ENCODE data around the gene TRUB1.
A peak's percentile ranks its signal among the peaks of the same experiment; 100 is the strongest.
"Not testable (repeated sequence)": the region's sequence is repeated elsewhere in the genome, so short reads cannot be mapped to it uniquely, and the experiment has no call there.

The TRUB1 gene

DNA sequence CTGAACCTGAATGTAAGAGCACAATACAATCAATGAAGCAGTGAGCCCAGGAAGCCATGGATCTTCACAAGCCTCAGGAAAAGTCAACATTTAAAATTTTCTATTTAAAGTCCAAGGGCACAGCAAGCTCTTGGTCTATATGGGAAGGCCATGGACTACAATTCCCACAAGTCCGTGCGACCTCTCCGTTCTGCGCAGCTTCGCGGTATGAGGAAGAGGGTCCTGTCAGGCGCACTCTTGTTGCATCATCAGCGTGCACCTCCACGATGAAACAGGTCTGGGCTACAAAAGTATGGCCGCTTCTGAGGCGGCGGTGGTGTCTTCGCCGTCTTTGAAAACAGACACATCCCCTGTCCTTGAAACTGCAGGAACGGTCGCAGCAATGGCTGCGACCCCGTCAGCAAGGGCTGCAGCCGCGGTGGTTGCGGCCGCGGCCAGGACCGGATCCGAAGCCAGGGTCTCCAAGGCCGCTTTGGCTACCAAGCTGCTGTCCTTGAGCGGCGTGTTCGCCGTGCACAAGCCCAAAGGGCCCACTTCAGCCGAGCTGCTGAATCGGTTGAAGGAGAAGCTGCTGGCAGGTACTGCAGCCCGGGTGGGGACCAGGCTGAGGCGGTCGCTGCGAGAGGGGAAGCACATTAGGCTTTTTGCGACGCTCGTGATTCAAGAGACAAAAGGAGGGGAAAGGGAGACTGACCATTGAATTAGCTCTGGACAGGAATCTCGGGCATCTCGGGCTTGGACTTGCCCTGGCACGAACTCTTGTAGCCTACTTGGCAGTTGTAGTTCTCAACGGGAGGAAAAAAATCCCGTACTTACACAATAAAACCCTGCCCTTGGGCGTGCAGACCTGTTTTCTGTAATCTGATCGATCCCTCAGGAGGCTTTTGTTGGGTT lies at the start of gene TRUB1:
TSS of gene TRUB1 (plus strand) at position 234 of the 894 bp plus-strand sequence. CDS start at position 293, 59 bp downstream.
- peak; percentile 91 for DNase-seq

DNA sequence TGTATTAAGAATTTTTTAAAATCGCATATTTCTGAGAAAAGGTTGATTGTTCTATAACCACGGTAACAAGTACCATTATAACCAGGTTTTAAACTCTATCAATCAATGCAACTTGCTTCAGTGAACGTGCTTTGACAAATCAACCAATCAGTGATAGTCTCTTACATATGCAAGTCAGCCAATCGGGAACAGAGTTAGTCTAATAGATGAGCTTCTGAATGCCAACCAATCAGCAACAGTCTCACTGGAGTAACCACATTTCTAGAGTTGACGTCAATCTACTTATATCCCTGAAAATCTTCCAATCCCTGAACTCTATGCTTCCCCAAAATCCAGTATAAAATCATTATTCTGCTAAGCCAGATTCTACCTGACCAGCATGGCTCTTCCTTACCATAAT lies 44.7 kb upstream of the TRUB1 start:
- DNase-seq = no peak

DNA sequence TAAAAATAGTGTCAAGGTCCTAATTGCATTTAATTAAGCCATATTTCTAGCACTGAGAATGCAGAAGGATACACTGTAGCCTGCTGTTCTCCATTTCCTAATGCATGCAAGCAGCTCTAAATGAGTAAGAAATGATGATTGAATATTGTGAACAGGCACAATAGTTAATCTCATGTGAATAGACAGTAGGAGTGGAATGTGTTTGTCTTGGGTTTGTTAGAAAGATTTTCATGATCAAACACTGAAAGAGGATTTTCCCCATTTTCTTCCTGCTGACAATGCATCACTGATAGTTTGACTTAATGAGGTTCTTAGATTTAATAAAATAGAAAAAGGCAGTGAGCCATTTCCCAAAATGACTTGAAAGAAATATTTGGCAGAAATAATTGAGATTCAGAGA lies 43.1 kb upstream of the TRUB1 start:
- DNase-seq = no peak

DNA sequence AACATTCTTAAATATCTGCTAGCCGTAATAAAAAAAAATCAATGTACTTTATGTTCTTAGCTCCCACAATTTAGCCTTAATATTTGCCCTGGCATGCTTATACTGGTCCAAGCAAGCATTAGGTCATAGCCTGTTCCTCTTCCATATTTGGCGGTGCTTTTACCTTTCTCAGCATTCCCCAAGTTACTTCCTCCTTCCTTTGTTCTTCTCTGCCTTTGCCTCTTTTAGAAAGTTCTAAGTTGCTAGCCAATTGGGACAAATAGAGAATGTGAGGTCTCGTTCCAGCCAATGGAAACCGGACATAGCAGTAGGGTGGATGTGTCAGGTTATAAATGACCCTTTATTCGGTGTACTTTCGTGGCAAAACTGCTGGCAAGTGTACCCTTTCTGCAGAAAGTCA lies 41.0 kb upstream of the TRUB1 start:
- DNase-seq = not testable (repeated sequence)

DNA sequence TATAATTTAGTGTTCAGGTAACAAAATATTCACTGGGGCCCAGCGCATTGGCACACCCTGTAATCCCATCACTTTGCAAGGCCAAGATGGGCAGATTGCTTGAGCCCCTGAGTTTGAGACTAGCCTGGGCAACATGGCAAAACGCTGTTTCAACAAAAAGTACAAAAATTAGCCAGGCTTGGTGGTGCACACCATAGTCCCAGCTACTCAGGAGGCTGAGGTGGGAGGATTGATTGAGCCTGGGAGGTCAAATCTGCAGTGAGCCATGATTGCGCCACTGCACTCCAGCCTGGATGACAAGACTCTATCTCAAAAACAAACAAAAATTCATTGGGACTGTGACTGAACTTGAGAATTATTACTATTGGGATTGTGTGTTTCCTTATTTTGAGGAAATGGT lies 40.4 kb upstream of the TRUB1 start:
- no peak for DNase-seq

DNA sequence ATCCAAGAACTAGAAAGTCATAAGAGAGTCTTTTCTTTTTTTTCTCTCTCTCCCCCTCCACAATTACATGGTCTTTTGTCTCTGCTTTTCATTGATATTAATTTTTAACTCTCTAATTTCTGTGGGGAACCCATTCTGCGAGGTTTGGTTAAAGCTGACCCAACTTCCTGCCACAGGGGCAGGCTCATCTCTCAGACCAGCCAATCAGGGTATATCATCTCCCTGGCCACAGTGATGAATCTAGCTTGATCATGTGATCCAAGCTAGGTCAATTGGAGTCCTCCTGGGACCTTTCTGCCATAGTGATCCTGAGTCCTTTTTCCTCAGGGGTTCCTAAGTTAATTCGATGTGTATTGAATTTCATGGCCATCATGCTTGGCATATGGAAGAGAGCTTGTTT lies 38.0 kb upstream of the TRUB1 start:
- peak; percentile 3 for DNase-seq

DNA sequence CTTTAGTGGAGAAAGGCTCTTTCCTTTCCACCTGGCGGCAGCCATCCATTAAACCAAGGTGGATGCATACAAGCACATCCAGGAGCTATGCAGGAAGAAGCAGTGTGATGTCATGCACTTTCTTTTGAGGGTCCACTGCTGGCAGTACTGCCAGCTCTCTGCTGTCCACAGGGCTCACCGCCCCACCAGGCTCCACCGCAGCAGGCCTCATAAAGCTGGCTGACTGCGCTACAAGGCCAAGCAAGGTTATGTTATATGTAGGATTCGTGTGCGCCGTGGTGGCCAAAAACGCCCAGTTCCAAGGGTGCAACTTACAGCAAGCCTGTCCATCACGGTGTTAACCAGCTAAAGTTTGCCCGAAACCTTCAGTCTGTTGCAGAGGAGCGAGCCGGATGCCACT lies 37.3 kb upstream of the TRUB1 start:
- DNase-seq = no peak

DNA sequence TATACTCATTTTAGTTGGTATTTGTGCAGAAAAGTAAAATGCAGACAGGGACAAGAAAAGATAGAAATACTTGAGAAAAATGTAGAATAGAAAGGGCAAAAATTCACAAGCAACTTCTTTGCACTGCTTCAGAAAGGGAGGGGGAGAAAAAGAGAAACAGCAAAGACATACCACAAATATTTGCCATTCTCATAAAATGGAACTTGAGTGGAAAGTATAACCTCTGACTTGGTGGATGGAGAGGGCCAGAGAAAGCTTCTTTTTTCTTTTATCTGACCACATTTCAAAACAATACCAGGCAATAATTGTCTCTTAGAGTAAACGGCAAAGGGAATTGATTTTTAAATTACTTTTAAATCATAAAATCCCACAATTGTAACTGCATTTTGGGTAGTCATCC lies 35.8 kb upstream of the TRUB1 start:
- DNase-seq = no peak

DNA sequence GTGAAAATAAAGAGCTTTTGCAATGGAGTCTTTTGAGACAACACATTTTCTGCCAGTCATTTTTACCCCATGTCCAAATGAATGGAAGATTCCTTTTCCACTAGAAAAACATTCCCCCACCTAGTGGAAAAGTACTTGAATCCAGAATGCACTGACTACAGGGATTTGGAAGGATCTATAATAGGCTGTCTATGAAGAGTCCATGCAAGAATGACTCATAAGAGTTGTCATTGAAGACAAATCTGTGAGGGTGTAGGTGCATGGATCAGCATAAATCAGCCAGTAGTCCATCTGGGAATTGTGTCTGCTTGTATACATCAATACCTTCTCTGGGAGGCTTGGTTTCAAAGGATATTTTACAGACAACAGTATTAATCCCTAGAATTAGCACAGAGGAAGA lies 32.5 kb upstream of the TRUB1 start:
- peak; percentile 0 for DNase-seq

DNA sequence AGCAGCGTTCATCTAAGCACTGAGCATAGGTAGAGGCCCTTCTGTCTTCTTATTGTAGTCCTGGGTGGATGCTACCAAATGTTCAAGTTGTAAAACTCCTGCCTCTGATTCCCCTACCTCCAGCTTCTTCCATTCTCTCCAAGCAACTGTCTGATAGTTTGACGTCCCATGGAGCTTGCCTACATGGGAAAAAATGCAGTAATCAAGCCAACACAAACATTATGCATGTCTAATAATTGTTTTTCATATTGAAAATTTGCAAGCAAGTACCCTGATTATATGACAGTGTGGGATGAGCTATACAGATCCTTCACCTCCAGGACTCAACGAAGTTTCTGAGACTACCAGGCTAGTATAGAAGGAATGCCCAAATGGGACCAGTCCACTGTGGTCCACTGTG lies 31.0 kb upstream of the TRUB1 start:
- no peak for DNase-seq

DNA sequence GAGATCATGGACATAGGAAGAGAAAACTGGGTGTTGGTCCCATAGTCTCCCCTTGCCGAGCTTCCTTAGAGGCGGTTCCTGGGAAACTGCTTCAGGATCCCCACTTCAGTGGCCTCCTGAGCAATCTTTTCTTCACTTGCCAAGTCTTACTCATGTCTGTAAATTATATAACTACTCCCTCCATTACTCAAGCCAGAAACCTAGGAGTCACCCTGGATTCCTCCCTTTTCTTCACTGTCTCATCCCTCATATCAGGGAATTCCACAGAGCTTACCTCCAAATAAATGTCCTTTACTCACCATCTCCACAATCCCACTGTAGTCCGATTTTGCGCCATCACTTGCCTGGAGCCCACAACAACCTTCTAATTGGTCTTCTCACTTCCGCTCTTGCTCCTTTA lies 29.1 kb upstream of the TRUB1 start:
- DNase-seq = no peak

DNA sequence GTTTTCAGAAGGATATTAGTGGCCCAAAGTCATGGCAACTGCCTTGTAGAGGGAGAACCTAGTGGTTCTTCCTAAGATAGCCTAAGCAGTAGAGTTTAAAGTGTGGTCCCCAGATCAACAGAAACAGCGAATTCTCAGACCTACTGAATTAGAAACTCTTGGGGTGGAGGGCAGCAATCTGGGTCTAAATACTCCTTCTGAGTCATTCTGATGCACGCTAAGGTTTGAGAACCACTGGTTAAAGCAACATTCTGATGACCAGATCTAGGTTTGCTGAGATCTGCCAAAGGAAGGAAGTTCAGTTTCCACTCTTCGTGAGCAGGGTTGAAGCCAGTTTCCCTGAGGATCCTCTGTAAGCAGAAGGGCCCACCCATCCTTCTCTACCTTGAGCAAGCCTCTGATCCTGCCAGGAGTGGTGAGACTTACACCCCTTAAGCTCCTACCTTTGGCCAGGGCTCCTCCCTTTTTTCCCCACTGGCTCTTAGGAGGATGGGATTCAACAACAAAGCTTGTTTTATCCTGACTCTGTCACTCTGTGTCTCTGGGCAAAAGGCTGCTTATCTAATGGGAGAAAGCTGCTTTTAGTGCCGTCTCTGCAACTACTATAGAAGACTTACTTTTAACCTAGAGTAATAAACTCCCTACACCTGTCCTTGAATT lies 26.8 kb upstream of the TRUB1 start:
- DNase-seq = no peak

DNA sequence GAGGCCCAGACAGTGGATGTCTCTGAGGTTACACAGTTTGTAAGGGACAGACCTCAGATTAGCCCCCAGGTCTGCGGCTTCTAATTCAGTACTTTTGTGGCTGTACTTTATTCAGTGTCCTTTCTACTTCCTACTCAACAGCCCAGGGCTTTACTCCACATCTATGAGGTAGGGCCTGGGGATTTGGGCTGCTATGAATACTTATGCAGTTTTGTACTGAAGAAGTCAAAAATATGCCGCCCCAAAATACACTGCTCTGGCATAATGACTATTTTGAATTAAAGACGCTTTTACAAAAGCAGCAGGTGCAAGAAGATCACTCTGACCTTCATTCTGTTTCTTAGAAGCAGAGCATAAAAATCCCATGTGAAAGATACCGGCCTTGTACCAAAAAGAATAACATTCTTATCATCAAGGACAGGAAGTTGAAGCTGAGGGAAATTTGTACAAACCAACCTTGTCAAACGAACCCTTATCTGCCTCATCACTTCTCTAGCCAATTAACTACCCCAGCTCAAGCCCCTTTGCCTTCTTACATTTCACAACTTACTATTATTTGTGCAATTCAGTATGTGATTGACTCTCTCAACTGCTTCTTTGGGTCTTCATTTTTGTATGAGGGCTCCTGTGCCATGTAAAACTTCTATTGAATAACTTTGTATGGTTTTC lies 26.1 kb upstream of the TRUB1 start:
- DNase-seq = no peak

DNA sequence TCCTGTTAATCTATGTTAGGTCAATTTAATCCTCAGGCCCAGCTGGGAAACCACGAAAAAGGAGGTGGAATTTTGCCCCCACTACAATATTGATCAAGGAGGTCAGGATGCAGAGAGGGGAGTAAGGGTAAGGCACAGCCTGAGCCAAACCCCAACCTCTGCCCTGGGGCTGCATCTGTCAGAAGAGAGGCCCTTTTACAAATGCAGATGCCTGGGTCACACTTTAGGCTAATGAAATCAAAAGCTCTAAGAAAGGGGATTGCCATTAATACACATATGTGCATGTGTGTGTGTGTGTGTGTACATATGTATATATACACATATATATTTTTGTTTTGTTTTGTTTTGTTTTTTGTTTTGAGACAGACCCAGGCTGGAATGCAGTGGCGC lies 25.5 kb upstream of the TRUB1 start:
- DNase-seq = no peak

DNA sequence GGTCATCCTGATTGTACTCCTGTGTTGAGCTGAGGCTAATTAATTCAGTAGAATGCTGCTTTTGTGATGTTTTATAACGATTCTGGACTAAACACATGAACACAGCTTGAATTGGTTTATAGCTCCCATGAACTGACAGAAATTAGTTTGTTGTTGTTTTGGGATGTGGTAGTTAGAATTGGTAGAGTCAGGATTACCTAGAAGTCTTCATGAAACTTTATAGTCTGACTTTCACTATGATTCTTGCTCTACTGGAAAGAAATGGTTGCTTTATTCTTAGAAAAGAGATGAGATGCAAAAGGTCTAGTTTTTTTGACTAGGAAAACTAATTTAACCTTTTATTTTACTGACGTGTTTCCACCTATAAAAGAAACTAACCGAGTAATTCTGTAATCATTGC lies 23.4 kb upstream of the TRUB1 start:
- no peak for DNase-seq

DNA sequence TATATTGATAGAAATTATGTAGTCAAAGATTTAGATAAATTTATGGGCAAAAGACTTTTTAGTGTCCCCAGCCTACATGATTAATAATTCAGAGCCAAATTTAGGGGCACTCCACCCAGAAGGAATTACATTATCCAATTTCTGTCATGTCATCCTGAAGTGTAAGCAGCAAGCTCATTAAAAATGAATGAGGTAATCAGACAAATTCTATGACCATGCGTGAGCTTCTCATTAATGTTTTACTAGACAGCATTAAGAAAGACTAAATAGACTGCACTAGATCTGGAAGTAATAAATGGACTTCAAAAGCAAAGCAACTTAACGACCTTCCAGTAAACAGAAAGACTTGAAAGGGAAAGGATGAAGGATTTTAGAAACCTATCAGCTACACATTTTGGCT lies 22.7 kb upstream of the TRUB1 start:
- DNase-seq = peak; percentile 15

DNA sequence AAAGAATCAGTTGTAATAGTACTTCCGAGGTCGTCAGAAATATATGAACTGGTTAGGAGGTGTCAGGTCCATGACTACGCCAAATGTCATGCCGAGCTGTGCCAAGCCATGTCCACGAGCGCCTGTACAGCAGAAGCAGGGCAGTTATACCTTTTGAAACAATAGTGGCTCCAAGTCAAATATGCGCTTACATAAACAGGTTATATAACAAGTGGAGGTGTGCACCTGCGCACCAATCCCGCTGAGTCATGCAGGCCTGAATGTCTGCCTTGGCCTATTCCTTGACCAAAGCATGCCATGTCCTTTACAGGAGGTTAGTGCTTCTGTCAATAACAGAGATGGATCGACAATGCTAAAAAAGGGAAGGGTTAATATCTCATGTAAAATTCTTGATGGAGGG lies 21.3 kb upstream of the TRUB1 start:
- DNase-seq = no peak

DNA sequence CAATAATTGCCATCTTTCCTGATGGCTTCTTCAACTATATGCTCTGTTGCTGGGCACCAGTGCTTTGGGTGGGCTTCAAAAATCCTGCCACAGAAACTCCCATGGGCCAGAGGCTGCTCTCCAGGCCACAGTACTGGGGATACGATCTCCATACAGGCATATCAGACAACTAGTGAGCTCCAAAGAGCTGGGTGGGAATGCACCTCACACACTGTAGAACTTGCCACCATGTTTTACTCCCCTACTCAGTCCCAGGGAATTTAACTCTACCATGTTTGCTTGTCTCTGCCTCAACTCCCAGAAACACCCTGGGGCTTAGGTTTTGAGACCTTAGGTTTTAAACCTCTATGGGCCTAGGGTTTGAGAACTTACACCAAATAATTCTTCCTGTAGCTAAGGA lies 20.5 kb upstream of the TRUB1 start:
- DNase-seq = no peak

DNA sequence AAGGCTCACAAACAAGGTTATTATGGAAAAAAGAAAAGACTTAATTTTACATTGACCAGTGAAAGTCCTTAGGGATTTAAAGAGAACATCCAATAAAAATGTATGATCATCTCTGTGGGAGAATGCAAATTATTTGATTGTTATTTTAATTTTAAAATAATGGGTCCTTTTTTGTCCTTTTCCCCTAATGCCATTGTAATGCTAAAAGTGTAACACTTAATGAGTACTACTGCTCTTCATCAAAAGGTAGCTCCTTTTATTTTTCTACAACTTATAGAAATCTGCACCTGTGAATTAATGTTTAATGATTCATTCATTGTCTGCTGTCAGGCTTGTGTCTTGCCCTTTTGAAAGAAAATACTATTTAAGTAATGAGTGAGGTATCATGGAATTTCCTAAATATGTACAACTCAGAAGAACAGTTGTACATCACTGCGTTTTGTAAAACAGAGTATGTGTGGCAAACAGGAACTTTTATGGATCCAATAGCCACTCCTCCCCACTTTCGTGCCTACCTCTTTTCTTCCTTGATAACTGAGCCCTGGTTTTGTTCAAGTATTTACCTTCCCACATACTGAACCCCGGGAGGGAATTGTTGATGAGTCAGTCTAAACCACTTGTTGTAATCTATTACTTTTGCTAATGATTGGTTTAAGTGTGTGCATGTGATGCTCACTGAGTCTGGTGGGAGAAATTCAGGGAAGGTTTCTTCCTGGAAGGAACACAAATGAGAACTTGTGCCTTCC lies 19.9 kb upstream of the TRUB1 start:
- peak; percentile 36 for DNase-seq

DNA sequence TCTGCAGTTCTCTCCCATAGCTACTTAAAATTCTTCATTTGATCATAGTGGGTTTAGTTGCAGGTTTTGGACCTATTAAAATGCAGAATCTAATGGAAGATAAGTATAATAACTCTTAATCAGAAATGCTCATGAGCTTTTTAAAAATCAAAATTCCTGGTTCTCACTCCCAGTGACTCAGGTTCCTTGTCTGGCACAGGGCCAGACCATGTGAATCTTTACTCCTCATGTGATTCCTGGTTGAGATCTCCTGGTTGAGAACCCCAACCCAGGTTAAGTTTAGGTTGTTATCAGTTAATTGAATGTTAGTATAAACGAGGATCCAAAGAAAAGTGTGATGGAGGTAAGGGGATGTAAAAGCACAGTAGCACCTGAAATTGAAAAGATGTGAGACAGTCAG lies 17.5 kb upstream of the TRUB1 start:
- no peak for DNase-seq

DNA sequence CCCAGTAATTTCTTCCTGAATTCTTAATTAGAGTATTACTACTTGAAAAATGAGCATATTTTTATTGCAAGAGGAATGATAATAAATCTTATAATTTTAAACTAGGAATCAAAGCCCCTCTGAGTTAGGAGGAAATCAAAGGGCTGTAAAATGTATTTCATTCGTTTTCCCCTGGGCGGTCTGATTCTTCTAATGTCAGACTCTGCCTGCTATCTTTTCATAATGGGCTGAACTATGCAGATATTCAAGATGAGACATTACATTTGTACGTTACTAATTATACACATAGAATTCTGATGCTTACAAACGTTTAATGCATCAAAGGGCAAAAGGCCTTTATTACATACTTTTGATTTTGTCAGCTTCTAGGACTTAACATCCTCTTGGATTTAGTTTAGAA lies 16.0 kb upstream of the TRUB1 start:
- DNase-seq = no peak

DNA sequence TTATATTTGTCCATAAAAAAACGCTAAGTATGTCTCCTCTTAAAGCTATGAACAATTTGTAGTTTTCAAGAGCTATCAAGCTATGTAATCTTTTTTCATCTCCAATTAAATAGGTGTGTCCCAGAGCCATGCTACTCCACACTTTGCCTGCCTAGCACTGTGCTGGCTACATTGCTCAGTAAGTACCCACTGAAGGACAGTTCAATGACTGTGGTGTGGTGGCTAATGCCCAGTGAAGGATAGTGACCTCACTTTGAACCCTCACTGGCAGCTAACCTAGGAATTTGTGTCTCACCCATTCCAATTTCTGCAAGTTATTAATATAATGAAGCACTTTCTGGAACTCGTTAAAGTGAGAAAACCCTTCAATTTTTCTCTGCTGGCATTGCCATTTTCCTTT lies 14.4 kb upstream of the TRUB1 start:
- no peak for DNase-seq

Measured in NCI-H69 (cell line).